Suprapubic skin (tissue), 4 donors: Measurements from ENCODE around the gene ARHGEF11. TPM values are rescaled to one million over a fixed set of nuclear protein-coding genes. Genes with fewer than 3 reads are reported as not detected.

Experiments
- DNase-seq, 2 donors: peaks; one replicate each; pipeline ENCODE4 v3.0.0-alpha.2; 2019; ENCODE audit warnings: low spot score in 2 of 2
- H3K27ac ChIP-seq: fragments of 200-600 bp; sonication (generic); one replicate; pipeline ENCODE4 v1.5.1; 2019
- H3K27me3 ChIP-seq: fragments of 200-600 bp; sonication (generic); one replicate; pipeline ENCODE4 v1.5.1; 2019
- H3K36me3 ChIP-seq: fragments of 200-600 bp; sonication (generic); one replicate; pipeline ENCODE4 v1.5.1; 2019
- H3K4me1 ChIP-seq: fragments of 200-600 bp; sonication (generic); one replicate; pipeline ENCODE4 v1.5.1; 2019
- H3K4me3 ChIP-seq: fragments of 200-600 bp; sonication (generic); one replicate; pipeline ENCODE4 v1.5.1; 2019; ENCODE audit warnings: mild to moderate bottlenecking
- H3K9me3 ChIP-seq: fragments of 200-600 bp; sonication (generic); one replicate; pipeline ENCODE4 v1.5.1; 2019
- CTCF ChIP-seq, 2 donors: fragments of 200-600 bp in 1 of 2; fragments of 450-650 bp in 1 of 2; sonication (generic) in 1 of 2; IDR thresholded peaks; one replicate each; pipeline ENCODE4 v1.5.1; 2016 to 2019; ENCODE audit warnings: antibody characterized with exemption in 2 of 2, mild to moderate bottlenecking in 1 of 2, moderate library complexity in 1 of 2
- EP300 ChIP-seq: sonication (generic); formaldehyde crosslinking; IDR thresholded peaks from one replicate; pipeline ENCODE4 v1.6.1; 2017; ENCODE audit warnings: antibody characterized with exemption
- POLR2A ChIP-seq, 2 donors: fragments of 450-650 bp; IDR thresholded peaks; one replicate each; pipeline ENCODE4 v1.6.1; 2017; ENCODE audit warnings: antibody characterized with exemption in 2 of 2, mild to moderate bottlenecking in 2 of 2, moderate library complexity in 2 of 2
- POLR2AphosphoS5 ChIP-seq, 3 donors: sonication (generic); formaldehyde crosslinking; IDR thresholded peaks; one replicate each; pipeline ENCODE4 v1.6.1; 2017; ENCODE audit warnings: antibody characterized with exemption in 3 of 3
- WGBS: methylation state at CpG from one replicate; pipeline ENCODE4 v1.1.5; 2018; 5-methylcytosine and 5-hydroxymethylcytosine counted together
- total RNA-seq, 4 donors: library from RNA; depleted of rRNA; stranded (reverse); fragments of >200 nt; gene quantifications; one replicate each; pipeline ENCODE4 v1.1.0, GENCODE V29; 2016

Gene ARHGEF11
- total RNA-seq, 4 donors from 2014 or later = 30.7 to 46.1 (median 40.3) TPM

GRCh38 chr1:157090771-157091170 lies 45.2 kb upstream of the ARHGEF11 start:
- Histone ChIP-seq H3K27ac (no peak overlapping the region), H3K4me3 (no peak overlapping the region), H3K36me3 (no peaks in the 10 kb centered on the region), H3K27me3 (no peaks in the 10 kb centered on the region), H3K4me1 (peaks cover 19% of the 10 kb centered on the region), H3K9me3 (no peaks in the 10 kb centered on the region)
- WGBS = 63% methylated on average over 3 of the region's 3 CpGs
- TF ChIP-seq POLR2AphosphoS5 (IDR thresholded peaks at IDR 0.05) = no peak
- TF ChIP-seq POLR2A (IDR thresholded peaks at IDR 0.05) = no peak
- no peak for TF ChIP-seq CTCF (IDR thresholded peaks at IDR 0.05)
- TF ChIP-seq EP300 = no peak
- DNase-seq = no peak

- peak; percentile 92 to 93 for DNase-seq
- Histone ChIP-seq H3K27me3 (no peaks in the 10 kb centered on the region), H3K27ac (no peak overlapping the region), H3K36me3 (no peaks in the 10 kb centered on the region), H3K4me3 (no peak overlapping the region), H3K4me1 (peaks cover 14% of the 10 kb centered on the region), H3K9me3 (no peaks in the 10 kb centered on the region)
- TF ChIP-seq EP300 (no peak), CTCF (IDR thresholded peaks at IDR 0.05) (peak; percentile 90 to 91)
- WGBS = no CpG with 5 or more reads among the region's 10 CpGs
These were observed 44.7 kb upstream of the ARHGEF11 start for GRCh38 chr1:157090196-157090647.

DNA sequence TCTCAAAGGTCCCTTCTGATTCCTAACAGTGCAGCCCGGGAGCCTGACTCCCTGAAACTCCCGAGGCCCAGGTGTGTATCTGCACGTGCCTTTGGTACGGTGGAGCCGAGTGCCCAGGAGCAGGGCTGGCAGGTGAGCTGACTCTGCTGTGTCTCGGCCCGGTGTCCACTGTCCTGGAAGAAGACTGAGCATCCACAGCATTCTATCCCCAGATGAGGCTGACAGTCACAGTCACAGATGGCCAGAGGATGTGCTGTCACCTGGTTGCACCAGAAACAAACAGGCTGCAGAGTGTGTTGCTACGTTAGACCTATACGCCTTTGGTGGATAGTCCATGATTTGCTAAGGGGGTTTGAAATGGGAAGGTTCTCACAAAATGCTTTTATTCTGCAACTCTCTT lies 44.2 kb upstream of the ARHGEF11 start:
- DNase-seq = peak in 1 of 2 donors; percentile 69
- 87% methylated on average over 9 of the region's 9 CpGs for WGBS
- H3K9me3 ChIP-seq = no peaks in the 10 kb centered on the region
- no peaks in the 10 kb centered on the region for H3K27me3 ChIP-seq
- no peaks in the 10 kb centered on the region for H3K36me3 ChIP-seq
- H3K27ac ChIP-seq = no peak overlapping the region
- H3K4me1 ChIP-seq = peaks cover 10% of the 10 kb centered on the region
- TF ChIP-seq CTCF (IDR thresholded peaks at IDR 0.05) (no peak), EP300 (no peak), POLR2AphosphoS5 (IDR thresholded peaks at IDR 0.05) (no peak), POLR2A (IDR thresholded peaks at IDR 0.05) (no peak)
- H3K4me3 ChIP-seq = no peak overlapping the region

GRCh38 chr1:157088607-157089006 lies 43.1 kb upstream of the ARHGEF11 start:
- no peak for DNase-seq
- TF ChIP-seq POLR2A (IDR thresholded peaks at IDR 0.05) (no peak), EP300 (no peak), POLR2AphosphoS5 (IDR thresholded peaks at IDR 0.05) (no peak), CTCF (IDR thresholded peaks at IDR 0.05) (no peak)
- Histone ChIP-seq H3K4me3 (no peak overlapping the region), H3K27me3 (no peaks in the 10 kb centered on the region), H3K4me1 (peaks cover 10% of the 10 kb centered on the region), H3K9me3 (no peaks in the 10 kb centered on the region), H3K36me3 (no peaks in the 10 kb centered on the region), H3K27ac (no peak overlapping the region)

DNA sequence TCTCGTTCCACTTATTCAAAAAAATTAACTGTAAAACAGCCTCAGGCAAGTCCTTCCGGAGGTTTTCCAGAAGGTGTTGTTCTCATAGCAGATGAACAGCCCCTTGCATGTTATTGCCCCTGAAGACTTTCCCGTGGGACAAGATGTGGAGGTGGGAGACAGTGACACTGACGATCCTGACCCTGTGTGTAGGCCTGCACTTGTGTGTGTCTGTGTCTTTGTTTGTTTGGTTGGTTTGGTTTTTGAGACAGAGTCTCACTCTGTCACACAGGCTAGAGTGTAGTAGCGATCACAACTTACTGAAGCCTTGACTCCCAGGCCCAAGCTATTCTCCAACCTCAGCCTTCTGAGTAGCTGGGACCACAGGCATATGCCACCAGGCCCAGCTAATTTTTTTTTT lies 41.5 kb upstream of the ARHGEF11 start:
- Histone ChIP-seq H3K9me3 (no peaks in the 10 kb centered on the region), H3K27ac (no peak overlapping the region), H3K4me1 (peaks cover 10% of the 10 kb centered on the region), H3K4me3 (no peak overlapping the region), H3K27me3 (no peaks in the 10 kb centered on the region), H3K36me3 (no peaks in the 10 kb centered on the region)
- no peak for TF ChIP-seq CTCF (IDR thresholded peaks at IDR 0.05)
- no peak for TF ChIP-seq EP300
- TF ChIP-seq POLR2A (IDR thresholded peaks at IDR 0.05) = no peak
- no peak for TF ChIP-seq POLR2AphosphoS5 (IDR thresholded peaks at IDR 0.05)
- DNase-seq = no peak
- 90% methylated on average over 5 of the region's 5 CpGs for WGBS
